OCI-LY1 (cell line): ENCODE measurements around the gene OR10P1.
A peak's percentile ranks its signal among the peaks of the same experiment; 100 is the strongest.

Experiments
- H2AFZ ChIP-seq: fragments of 200-600 bp; sonication (generic), shearing (Covaris generic); 2 replicates; pipeline ENCODE4 v1.6.0; 2014; ENCODE audit warnings: antibody characterized with exemption, mild to moderate bottlenecking, low read length
- H3F3A ChIP-seq: fragments of 200-600 bp; sonication (generic), shearing (Covaris generic); 2 replicates; pipeline ENCODE4 v1.6.0; 2014; ENCODE audit warnings: mild to moderate bottlenecking, antibody characterized with exemption, low read length, moderate library complexity; ENCODE audit not compliant: insufficient read depth
- H3K27ac ChIP-seq: fragments of 200-600 bp; sonication (generic); 2 replicates; pipeline ENCODE4 v1.5.1; 2014; ENCODE audit warnings: low read length, mixed run types, mild to moderate bottlenecking, low read depth; ENCODE audit not compliant: poor library complexity, severe bottlenecking
- H3K27me3 ChIP-seq: fragments of 200-600 bp; sonication (generic); 2 replicates; pipeline ENCODE4 v1.6.0; 2014; ENCODE audit warnings: antibody characterized with exemption, mild to moderate bottlenecking, low read length, moderate library complexity; ENCODE audit not compliant: insufficient read depth
- H3K36me3 ChIP-seq: fragments of 200-600 bp; sonication (generic); 2 replicates; pipeline ENCODE4 v1.6.1; 2014; ENCODE audit warnings: mild to moderate bottlenecking, antibody characterized with exemption, low read length, moderate library complexity, mixed read lengths; ENCODE audit not compliant: insufficient read depth
- H3K4me1 ChIP-seq: fragments of 200-600 bp; sonication (generic); 2 replicates; pipeline ENCODE4 v1.5.1; 2014; ENCODE audit warnings: mild to moderate bottlenecking, low read length, moderate library complexity; ENCODE audit not compliant: insufficient read depth, severe bottlenecking
- H3K4me2 ChIP-seq: fragments of 200-600 bp; sonication (generic), shearing (Covaris generic); 2 replicates; pipeline ENCODE4 v1.6.1; 2014; ENCODE audit warnings: low read length
- H3K4me3 ChIP-seq: fragments of 200-600 bp; sonication (generic); 2 replicates; pipeline ENCODE4 v1.5.1; 2014; ENCODE audit warnings: low read length, low read depth, mild to moderate bottlenecking, mixed read lengths; ENCODE audit not compliant: poor library complexity, severe bottlenecking
- H3K79me2 ChIP-seq: fragments of 200-600 bp; shearing (Covaris generic); 2 replicates; pipeline ENCODE4 v1.6.1; 2016; ENCODE audit warnings: mixed run types, low read length, mixed read lengths; ENCODE audit not compliant: insufficient read depth
- H3K9ac ChIP-seq: fragments of 200-600 bp; sonication (generic), shearing (Covaris generic); 2 replicates; pipeline ENCODE4 v1.6.1; 2014; ENCODE audit warnings: mild to moderate bottlenecking, low read length, mixed read lengths
- H3K9me2 ChIP-seq: fragments of 200-600 bp; sonication (generic), shearing (Covaris generic); 2 replicates; pipeline ENCODE4 v1.6.1; 2014; ENCODE audit warnings: low read depth, mild to moderate bottlenecking, low read length, mixed read lengths
- H3K9me3 ChIP-seq: fragments of 200-600 bp; shearing (Covaris generic); 2 replicates; pipeline ENCODE4 v1.6.1; 2014; ENCODE audit warnings: low read length, mixed read lengths
- H4K20me1 ChIP-seq: fragments of 200-600 bp; sonication (generic), shearing (Covaris generic); 2 replicates; pipeline ENCODE4 v1.6.0; 2016; ENCODE audit warnings: mild to moderate bottlenecking, low read length; ENCODE audit not compliant: insufficient read depth
- EZH2 ChIP-seq: fragments of 200-600 bp; sonication (generic), shearing (Covaris generic); IDR thresholded peaks from 2 replicates; pipeline ENCODE4 v1.8.0; 2017; ENCODE audit warnings: borderline replicate concordance, mixed run types, mild to moderate bottlenecking, antibody characterized with exemption, low read length, moderate library complexity, mixed read lengths
- TF ChIP-seq, protein P1 (sequence below): fragments of 200-600 bp; sonication (generic), shearing (Covaris generic); IDR thresholded peaks from 2 replicates; pipeline ENCODE4 v1.5.1; 2017; ENCODE audit warnings: mild to moderate bottlenecking, antibody characterized with exemption, low read length, moderate library complexity, mixed read lengths

The OR10P1 gene

DNA sequence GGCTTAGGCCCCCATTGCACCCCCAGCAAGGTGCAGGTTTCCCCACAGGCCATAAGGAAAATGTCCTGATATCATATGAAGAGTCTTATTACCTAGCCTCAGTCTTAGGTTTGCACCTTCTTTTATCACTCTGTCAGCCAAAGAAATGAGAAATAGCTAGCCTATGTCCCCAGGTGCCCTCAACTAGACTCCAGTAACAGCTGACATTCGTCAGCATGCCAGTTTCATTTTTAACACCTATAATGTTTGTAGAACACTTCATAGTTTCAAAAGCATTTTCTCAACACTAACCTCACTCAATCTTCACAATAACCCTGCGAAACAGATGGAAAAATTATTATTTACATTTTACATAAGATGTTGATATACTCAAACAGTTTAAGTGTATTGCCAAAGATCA lies 24.0 kb upstream of the OR10P1 start:
- Histone ChIP-seq H3K9me2 (no peaks in the 10 kb centered on the region), H3K4me1 (no peaks in the 10 kb centered on the region), H3K4me3 (no peak overlapping the region), H3F3A (no peaks in the 10 kb centered on the region), H3K79me2 (no peaks in the 10 kb centered on the region), H3K27ac (no peak overlapping the region), H3K9me3 (peaks cover 6% of the 10 kb centered on the region; the same call in 1 of the 2 replicates), H3K4me2 (no peak overlapping the region), H4K20me1 (no peaks in the 10 kb centered on the region), H3K9ac (no peak overlapping the region), H2AFZ (no peak overlapping the region), H3K36me3 (no peaks in the 10 kb centered on the region), H3K27me3 (no peaks in the 10 kb centered on the region; the same call in 1 of the 2 replicates)
- TF ChIP-seq, protein P1, sequence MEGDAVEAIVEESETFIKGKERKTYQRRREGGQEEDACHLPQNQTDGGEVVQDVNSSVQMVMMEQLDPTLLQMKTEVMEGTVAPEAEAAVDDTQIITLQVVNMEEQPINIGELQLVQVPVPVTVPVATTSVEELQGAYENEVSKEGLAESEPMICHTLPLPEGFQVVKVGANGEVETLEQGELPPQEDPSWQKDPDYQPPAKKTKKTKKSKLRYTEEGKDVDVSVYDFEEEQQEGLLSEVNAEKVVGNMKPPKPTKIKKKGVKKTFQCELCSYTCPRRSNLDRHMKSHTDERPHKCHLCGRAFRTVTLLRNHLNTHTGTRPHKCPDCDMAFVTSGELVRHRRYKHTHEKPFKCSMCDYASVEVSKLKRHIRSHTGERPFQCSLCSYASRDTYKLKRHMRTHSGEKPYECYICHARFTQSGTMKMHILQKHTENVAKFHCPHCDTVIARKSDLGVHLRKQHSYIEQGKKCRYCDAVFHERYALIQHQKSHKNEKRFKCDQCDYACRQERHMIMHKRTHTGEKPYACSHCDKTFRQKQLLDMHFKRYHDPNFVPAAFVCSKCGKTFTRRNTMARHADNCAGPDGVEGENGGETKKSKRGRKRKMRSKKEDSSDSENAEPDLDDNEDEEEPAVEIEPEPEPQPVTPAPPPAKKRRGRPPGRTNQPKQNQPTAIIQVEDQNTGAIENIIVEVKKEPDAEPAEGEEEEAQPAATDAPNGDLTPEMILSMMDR, result no peak
- TF ChIP-seq EZH2, result no peak

DNA sequence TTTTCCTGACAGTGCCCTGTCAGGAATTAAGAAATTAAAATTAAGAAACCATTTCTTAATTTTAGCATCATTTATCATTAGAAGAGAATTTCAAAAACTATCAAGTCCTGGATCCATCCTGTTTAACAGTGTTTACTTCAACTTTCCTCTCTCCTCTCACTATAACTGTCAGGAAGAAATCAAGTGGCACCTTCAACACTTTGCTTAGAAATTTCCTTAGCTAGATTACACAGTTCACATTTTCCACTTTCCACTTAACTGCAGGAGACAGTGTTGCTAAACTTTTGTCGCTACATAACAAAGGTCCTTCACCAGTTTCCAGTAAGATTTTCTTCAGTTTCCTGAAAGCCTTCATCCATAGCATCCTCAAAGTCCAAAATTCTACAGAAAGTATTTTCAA lies 21.9 kb upstream of the OR10P1 start:
- H3K9me3 ChIP-seq, result peaks cover 6% of the 10 kb centered on the region; the same call in 1 of the 2 replicates
- no peaks in the 10 kb centered on the region for H3K9me2 ChIP-seq
- H2AFZ ChIP-seq, result no peak overlapping the region
- no peak overlapping the region for H3K4me2 ChIP-seq
- no peak overlapping the region for H3K9ac ChIP-seq
- no peaks in the 10 kb centered on the region for H3K79me2 ChIP-seq
- H3K27me3 ChIP-seq, result no peaks in the 10 kb centered on the region; the same call in 1 of the 2 replicates
- H3K27ac ChIP-seq, result no peak overlapping the region
- H3F3A ChIP-seq, result no peaks in the 10 kb centered on the region
- H3K36me3 ChIP-seq, result no peaks in the 10 kb centered on the region
- no peak overlapping the region for H3K4me3 ChIP-seq
- no peaks in the 10 kb centered on the region for H3K4me1 ChIP-seq
- no peaks in the 10 kb centered on the region for H4K20me1 ChIP-seq
- TF ChIP-seq EZH2, result no peak
- TF ChIP-seq, protein P1, result no peak

DNA sequence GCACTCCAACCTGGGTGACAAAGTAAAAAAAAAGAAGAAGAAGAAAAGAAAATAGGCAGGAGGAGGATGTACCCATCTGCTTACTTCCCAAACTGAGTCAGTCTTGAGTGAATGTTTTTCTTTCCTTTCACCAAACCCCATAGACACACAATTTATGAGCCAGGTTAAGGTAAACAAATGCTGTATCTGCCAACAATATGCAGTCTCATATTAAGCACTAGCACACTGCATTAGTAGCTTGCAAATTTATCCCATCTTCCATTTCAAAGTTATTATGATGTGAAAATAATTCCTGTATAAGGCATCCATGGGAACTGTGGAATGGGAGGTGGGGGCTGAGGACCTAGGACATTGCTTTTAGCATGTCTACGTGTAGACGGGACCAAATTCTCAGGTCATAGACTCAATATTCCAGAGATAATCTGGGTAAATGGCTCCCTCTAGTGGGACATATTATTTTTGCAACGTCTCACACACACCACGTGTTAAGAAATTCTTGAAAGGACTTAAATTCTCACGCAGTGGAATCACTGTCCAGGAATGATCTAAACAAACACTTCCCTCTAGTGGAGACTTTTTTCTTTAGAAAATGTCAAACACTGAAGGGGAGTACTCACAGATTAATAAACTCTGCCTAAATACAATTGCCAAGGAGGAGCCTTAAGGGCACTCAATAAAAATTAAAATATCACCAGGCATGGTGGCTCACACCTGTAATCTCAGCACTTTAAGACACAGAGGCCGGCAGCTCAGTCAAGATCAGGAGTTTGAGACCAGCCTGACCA lies 17.1 kb upstream of the OR10P1 start:
- H3K9me3 ChIP-seq, result peaks cover 6% of the 10 kb centered on the region; the same call in 1 of the 2 replicates
- H4K20me1 ChIP-seq, result no peaks in the 10 kb centered on the region
- no peaks in the 10 kb centered on the region for H3K4me1 ChIP-seq
- H3K4me3 ChIP-seq, result no peak overlapping the region
- no peaks in the 10 kb centered on the region for H3K9me2 ChIP-seq
- no peak overlapping the region for H3K27ac ChIP-seq
- no peak overlapping the region for H2AFZ ChIP-seq
- H3F3A ChIP-seq, result no peaks in the 10 kb centered on the region
- H3K9ac ChIP-seq, result no peak overlapping the region
- H3K79me2 ChIP-seq, result no peaks in the 10 kb centered on the region
- no peaks in the 10 kb centered on the region; the same call in 1 of the 2 replicates for H3K27me3 ChIP-seq
- H3K4me2 ChIP-seq, result no peak overlapping the region
- TF ChIP-seq, protein P1, result peak; percentile 88
- TF ChIP-seq EZH2, result no peak
- no peaks in the 10 kb centered on the region for H3K36me3 ChIP-seq
